ENCODE measurements around the gene ITM2B. TPM values are rescaled to one million over a fixed set of nuclear protein-coding genes. Genes with fewer than 3 reads are reported as not detected.

ITM2B gene
- total RNA-seq, 2 experiments from 2014 or later = 87.6 to 92.6 TPM

DNA sequence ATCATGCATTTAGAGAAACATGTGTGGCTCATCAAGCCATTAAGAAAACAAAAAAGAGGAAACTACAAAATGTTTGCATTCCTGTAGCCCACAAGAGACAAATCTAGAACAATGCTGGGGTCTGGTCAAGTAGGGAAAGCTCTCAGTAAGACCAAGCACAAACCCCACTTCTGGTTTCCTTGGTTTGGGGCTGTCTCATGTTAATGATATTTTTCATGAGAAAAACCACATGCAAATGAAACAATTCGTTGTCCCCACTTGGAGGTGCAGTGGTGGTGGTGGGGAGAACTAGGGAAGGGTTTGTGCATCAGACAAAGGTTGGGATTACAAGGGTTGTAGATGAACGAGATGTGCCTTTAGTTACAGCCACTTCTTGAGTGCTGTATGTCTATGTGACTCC, 63.5 kb downstream of the ITM2B start:
- Mint-ChIP-seq H3K27me3 (no peaks in the 10 kb centered on the region), H3K9me3 (no peaks in the 10 kb centered on the region), H3K36me3 (peaks cover 2% of the 10 kb centered on the region), H3K4me1 (ENCODE audit: low read depth) (no peaks in the 10 kb centered on the region), H3K27ac (no peak overlapping the region), H3K4me3 (no peak overlapping the region)
- ChIA-PET CTCF (no interaction called here), POLR2A (no interaction called here)
- DNase-seq = no peak
- intact Hi-C loops (cut with micrococcal nuclease) = no loop called here

DNA sequence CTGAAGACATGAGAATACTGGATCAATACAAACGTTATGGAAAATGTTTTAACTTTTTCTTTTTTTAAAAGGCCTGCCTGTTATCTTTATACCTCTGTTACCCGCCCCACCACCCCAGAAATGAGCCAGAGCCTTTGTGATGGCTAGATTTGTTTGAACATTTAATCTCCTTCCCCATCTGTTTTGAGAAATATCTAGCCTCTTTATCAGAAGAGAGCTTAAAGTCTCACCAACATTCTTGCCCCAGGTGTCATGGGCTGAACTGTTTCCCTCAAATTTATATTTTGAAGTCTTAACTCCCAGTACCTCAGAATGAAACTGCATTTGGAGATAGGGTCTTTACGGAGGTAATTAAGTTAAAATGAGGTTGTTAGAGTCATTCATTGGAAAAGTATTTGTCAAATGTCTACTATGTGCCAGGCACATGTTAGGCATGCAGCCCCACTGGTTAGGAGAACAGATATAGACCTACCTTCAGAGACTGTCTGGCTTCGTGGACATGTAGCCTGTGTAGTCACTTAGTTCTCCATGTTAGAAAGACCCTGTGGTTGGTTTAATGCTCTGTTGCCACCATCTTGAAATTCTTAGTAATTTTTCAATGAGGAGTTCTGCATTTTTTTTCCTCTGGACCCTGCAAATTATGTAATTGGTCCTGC, 64.3 kb downstream of the ITM2B start:
- ChIA-PET CTCF (no interaction called here), POLR2A (no interaction called here)
- Mint-ChIP-seq H3K27ac (no peak overlapping the region), H3K9me3 (no peaks in the 10 kb centered on the region), H3K36me3 (peaks cover 2% of the 10 kb centered on the region), H3K4me1 (ENCODE audit: low read depth) (peaks cover under 1% of the 10 kb centered on the region), H3K27me3 (no peaks in the 10 kb centered on the region), H3K4me3 (no peak overlapping the region)
- no peak for DNase-seq
- intact Hi-C loops (cut with micrococcal nuclease) = no loop called here

DNA sequence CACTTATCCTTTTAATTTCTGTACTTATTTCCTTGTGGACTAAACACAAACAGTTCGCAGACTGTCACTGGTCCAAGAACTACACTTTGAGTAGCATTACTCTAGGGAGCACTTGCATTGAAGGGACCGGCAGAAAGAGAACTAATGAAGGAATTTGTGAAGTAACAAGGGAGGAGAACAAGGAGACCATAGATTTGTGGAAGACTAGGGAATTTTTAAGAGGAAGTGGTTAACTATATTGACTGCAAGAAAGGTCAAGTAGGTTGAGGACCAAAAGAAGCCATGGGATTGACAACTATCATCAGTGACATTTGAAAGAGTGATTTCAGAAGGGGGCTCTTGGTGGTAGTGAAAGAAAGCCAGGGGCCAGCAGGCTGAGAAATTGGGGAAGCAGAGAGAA, 66.6 kb downstream of the ITM2B start:
- no peaks in the 10 kb centered on the region for H3K27me3 Mint-ChIP-seq
- H3K27ac Mint-ChIP-seq = no peak overlapping the region
- ChIA-PET CTCF (no interaction called here), POLR2A (no interaction called here)
- DNase-seq = no peak
- H3K9me3 Mint-ChIP-seq = no peaks in the 10 kb centered on the region
- intact Hi-C loops (cut with micrococcal nuclease) = no loop called here
- H3K4me1 Mint-ChIP-seq (ENCODE audit: low read depth) = peaks cover 8% of the 10 kb centered on the region
- peaks cover 7% of the 10 kb centered on the region for H3K36me3 Mint-ChIP-seq
- no peak overlapping the region for H3K4me3 Mint-ChIP-seq

DNA sequence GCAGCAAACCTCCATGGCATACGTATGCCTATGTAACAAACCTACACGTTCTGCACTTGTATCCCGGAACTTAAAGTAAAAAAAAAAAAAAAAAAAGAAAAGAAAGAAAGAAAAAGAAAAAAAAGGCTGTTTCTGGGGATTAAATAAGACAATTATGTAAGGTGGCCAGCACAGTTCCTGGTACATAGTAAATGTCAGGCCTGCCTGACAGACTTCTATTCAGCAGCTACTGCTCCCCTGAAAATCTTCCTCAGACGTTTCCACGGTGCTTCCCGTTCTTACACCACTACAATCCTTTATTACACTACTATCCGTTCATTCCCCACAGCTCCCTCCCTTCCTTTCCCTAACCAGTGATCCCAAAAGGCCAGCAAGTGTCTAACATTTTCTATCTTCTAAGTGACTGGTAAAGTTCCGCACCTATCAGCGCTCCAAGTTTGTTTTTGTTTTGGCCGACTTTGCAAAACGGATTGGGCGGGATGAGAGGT, 69.9 kb downstream of the ITM2B start:
- H3K4me3 Mint-ChIP-seq = peak overlapping the region; percentile 97
- H3K9me3 Mint-ChIP-seq = no peaks in the 10 kb centered on the region
- POLR2A ChIA-PET = interaction anchor here (0.9 kb wide), 2 partner anchors 17 to 266 kb away, joined by 3 to 4 read pairs; partner anchors contain the start of gene NUDT15
- peaks cover 25% of the 10 kb centered on the region for H3K4me1 Mint-ChIP-seq (ENCODE audit: low read depth)
- peak overlapping the region; percentile 93 for H3K27ac Mint-ChIP-seq
- DNase-seq = no peak
- intact Hi-C loops (cut with micrococcal nuclease) = loop anchor here (1.0 to 2.0 kb wide), 5 partner anchors 36 to 266 kb away; partner anchors contain the start of genes MED4 and NUDT15
- H3K36me3 Mint-ChIP-seq = peaks cover 15% of the 10 kb centered on the region
- CTCF ChIA-PET = interaction anchor here (0.9 to 2.0 kb wide), 3 partner anchors 208 to 265 kb away, joined by 3 to 8 read pairs (median 5); partner anchors contain the start of gene MED4
- H3K27me3 Mint-ChIP-seq = no peaks in the 10 kb centered on the region

DNA sequence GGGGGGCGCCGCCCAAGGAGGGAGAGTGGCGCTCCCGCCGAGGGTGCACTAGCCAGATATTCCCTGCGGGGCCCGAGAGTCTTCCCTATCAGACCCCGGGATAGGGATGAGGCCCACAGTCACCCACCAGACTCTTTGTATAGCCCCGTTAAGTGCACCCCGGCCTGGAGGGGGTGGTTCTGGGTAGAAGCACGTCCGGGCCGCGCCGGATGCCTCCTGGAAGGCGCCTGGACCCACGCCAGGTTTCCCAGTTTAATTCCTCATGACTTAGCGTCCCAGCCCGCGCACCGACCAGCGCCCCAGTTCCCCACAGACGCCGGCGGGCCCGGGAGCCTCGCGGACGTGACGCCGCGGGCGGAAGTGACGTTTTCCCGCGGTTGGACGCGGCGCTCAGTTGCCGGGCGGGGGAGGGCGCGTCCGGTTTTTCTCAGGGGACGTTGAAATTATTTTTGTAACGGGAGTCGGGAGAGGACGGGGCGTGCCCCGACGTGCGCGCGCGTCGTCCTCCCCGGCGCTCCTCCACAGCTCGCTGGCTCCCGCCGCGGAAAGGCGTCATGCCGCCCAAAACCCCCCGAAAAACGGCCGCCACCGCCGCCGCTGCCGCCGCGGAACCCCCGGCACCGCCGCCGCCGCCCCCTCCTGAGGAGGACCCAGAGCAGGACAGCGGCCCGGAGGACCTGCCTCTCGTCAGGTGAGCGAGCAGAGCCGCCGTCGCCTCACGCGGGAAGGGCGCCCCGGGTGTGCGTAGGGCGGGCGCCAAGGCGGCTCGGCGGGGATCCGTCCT, 70.5 kb downstream of the ITM2B start, which contains the start of gene RB1:
Gene RB1, plus strand, starts transcription at position 393 of the 784 bp plus-strand sequence. Its CDS starts 162 bp downstream, at position 555.
- intact Hi-C loops (cut with micrococcal nuclease) = loop anchor here (1.0 to 2.0 kb wide), 7 partner anchors 37 to 266 kb away; partner anchors contain the start of genes MED4 and NUDT15
- peaks cover 16% of the 10 kb centered on the region for H3K36me3 Mint-ChIP-seq
- no peaks in the 10 kb centered on the region for H3K9me3 Mint-ChIP-seq
- H3K4me1 Mint-ChIP-seq (ENCODE audit: low read depth) = peaks cover 27% of the 10 kb centered on the region
- CTCF ChIA-PET = interaction anchor here (0.6 to 1.8 kb wide), 3 partner anchors 12 to 277 kb away, joined by 3 to 7 read pairs (median 3); no protein-coding TSS in a partner anchor
- POLR2A ChIA-PET = interaction anchor here (0.6 to 1.5 kb wide), 7 partner anchors 17 to 266 kb away, joined by 3 to 5 read pairs (median 3); partner anchors contain the start of genes ITM2B, MED4, NUDT15 and RCBTB2
- H3K27me3 Mint-ChIP-seq = no peaks in the 10 kb centered on the region
- H3K27ac Mint-ChIP-seq = peak within 1 kb of the TSS; percentile 93
- H3K4me3 Mint-ChIP-seq = peak within 1 kb of the TSS; percentile 97
- DNase-seq = peak; percentile 94

DNA sequence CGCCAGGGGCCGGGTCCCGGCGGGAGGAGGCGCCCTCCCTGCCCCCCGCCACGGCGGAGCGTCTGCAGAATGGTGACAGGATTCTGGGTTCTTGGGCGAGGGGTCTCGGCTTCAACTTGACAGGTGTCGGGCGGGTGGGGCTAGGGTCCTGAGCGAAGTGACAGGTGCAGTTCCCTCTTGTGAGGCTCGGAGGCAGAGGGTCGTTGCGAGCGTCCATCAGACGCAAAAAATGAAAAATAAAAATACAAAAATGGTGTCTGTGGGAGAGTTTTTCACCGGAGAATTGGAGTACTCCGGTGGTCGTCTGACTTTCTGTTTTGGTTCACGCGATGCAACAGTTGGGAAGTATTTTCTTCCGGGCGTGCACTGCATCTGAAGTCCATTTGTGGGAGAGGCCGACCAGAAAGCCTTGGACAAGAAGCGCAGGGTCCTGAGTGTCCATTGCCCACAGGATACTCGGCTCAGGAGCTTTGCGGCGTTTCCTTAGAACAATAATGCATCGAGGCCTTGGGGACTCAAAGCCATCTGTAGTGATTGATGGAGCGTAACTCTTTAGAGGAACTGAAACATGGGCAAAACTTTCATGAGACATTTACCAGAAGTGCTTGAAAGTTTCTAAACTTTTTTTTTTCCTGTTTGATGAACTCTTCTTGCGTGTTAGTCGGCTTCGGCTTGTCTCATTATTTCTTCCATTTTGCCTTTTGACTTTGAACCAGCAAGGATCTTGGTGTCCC, 71.3 kb downstream of the ITM2B start:
- POLR2A ChIA-PET = interaction anchor here (0.6 to 1.5 kb wide), 7 partner anchors 70 to 271 kb away, joined by 3 to 5 read pairs (median 4); partner anchors contain the start of genes ITM2B, MED4, NUDT15 and RCBTB2
- CTCF ChIA-PET = interaction anchor here (0.6 to 1.8 kb wide), 4 partner anchors 13 to 276 kb away, joined by 3 to 7 read pairs (median 4); partner anchors contain the start of gene MED4
- Mint-ChIP-seq H3K4me3 (peak overlapping the region; percentile 97), H3K27ac (peak overlapping the region; percentile 93), H3K36me3 (peaks cover 17% of the 10 kb centered on the region), H3K4me1 (ENCODE audit: low read depth) (peaks cover 29% of the 10 kb centered on the region), H3K27me3 (no peaks in the 10 kb centered on the region), H3K9me3 (no peaks in the 10 kb centered on the region)
- intact Hi-C loops (cut with micrococcal nuclease) = loop anchor here (1.0 to 2.0 kb wide), 2 partner anchors 98 to 148 kb away; no protein-coding TSS in a partner anchor
- DNase-seq = peak; percentile 45

DNA sequence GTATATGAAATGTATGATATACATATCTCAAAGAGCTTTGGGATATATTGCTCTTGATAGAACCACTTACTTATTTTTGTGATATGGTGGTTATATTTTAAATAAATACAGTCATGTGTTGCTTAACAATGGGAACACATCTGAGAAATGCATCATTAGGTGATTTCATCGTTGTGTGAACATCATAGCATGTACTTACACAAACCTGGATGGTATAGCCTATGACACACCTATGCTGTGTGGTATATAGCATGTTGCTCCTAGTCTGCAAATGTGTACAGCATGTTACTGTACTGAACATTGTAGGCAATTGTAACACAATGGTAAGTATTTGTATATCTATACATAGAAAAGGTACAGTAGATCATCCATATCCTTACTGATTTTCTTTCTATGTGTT, 78.2 kb downstream of the ITM2B start:
- peaks cover 43% of the 10 kb centered on the region for H3K4me1 Mint-ChIP-seq (ENCODE audit: low read depth)
- H3K9me3 Mint-ChIP-seq = no peaks in the 10 kb centered on the region
- POLR2A ChIA-PET = no interaction called here
- intact Hi-C loops (cut with micrococcal nuclease) = no loop called here
- H3K27ac Mint-ChIP-seq = no peak overlapping the region
- no peak overlapping the region for H3K4me3 Mint-ChIP-seq
- peaks cover 14% of the 10 kb centered on the region for H3K36me3 Mint-ChIP-seq
- no peak for DNase-seq
- CTCF ChIA-PET = interaction anchor here (1.7 to 2.1 kb wide), 2 partner anchors 23 to 78 kb away, joined by 4 read pairs; partner anchors contain the start of gene ITM2B
- no peaks in the 10 kb centered on the region for H3K27me3 Mint-ChIP-seq

DNA sequence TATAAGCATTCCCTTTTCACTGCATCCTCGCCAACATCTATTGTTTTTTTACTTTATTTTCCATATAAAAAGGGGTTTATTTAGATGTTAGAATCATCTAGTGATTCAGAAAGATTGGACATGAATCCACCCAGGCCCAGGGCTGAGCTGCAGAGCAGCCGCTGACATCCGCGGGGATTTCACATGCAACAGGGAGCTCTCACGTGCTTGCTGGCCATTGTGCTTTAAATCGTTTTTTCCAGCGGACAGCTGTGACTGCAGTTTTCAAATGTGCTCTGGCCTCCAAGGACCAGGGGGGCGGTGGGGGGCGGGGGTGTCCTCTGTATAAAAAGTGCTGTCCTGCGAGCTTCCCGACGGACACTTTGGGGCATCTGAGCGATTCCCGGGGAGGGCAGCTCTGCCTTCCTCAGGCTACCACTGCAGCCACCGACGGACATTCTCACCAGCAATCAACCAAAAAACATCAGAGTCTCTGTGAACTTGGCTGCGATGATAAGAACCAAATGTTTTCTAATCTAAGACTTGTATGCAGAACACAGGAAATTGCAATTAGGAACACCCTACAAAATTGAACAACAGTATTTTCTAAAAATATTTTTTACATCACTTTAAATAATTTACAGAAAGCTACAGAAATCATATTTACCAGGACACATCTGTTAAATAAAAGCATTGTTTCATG, 83.1 kb downstream of the ITM2B start:
- no peak overlapping the region for H3K27ac Mint-ChIP-seq
- intact Hi-C loops (cut with micrococcal nuclease) = no loop called here
- peaks cover 24% of the 10 kb centered on the region for H3K36me3 Mint-ChIP-seq
- ChIA-PET CTCF (interaction anchor here (0.6 to 1.2 kb wide), 3 partner anchors 17 to 265 kb away, joined by 3 to 4 read pairs (median 3); no protein-coding TSS in a partner anchor), POLR2A (no interaction called here)
- no peaks in the 10 kb centered on the region for H3K9me3 Mint-ChIP-seq
- no peak for DNase-seq
- H3K27me3 Mint-ChIP-seq = no peaks in the 10 kb centered on the region
- H3K4me1 Mint-ChIP-seq (ENCODE audit: low read depth) = peaks cover 28% of the 10 kb centered on the region
- H3K4me3 Mint-ChIP-seq = no peak overlapping the region

DNA sequence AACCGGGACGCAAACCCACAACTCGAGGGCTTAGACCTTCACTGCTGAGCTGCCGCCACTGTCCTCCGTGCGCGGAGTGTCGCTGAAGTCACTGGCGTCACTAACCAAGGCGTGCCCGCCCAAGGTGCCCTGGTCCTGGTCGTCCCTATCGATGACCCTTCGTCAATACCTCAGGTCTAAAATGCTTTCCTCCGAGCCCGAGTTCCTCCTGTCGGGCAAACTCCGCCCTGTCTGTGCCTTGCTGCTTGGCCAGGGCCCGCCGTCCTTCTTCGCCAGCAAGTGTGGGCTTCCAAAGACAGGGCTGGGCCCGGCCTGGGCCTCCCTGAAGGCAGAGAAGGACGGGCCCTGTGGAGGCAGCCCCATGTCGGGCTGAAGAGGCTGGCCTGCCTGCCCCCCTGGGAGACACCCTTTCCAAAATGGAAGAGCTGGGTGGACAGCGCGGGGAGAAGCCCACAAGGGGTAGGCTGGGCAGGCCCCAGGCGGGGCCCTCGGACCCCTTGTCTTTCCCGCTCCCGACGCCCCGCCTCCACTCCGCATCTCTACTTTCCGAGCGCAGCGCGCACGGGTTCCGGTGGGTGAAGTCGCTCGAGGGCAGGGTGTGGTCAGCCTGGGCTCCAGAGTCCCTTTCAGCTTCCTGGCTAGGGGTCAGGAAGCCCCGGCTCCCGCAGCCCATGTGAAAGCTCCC, 84.0 kb downstream of the ITM2B start:
- CTCF ChIA-PET = interaction anchor here (1.2 kb wide), 1 partner anchor 16 kb away, joined by 3 read pairs; no protein-coding TSS in a partner anchor
- Mint-ChIP-seq H3K27me3 (no peaks in the 10 kb centered on the region), H3K27ac (no peak overlapping the region), H3K4me3 (no peak overlapping the region), H3K36me3 (peaks cover 28% of the 10 kb centered on the region), H3K9me3 (peaks cover 2% of the 10 kb centered on the region), H3K4me1 (ENCODE audit: low read depth) (peaks cover 30% of the 10 kb centered on the region)
- POLR2A ChIA-PET = no interaction called here
- DNase-seq = no peak
- intact Hi-C loops (cut with micrococcal nuclease) = no loop called here

DNA sequence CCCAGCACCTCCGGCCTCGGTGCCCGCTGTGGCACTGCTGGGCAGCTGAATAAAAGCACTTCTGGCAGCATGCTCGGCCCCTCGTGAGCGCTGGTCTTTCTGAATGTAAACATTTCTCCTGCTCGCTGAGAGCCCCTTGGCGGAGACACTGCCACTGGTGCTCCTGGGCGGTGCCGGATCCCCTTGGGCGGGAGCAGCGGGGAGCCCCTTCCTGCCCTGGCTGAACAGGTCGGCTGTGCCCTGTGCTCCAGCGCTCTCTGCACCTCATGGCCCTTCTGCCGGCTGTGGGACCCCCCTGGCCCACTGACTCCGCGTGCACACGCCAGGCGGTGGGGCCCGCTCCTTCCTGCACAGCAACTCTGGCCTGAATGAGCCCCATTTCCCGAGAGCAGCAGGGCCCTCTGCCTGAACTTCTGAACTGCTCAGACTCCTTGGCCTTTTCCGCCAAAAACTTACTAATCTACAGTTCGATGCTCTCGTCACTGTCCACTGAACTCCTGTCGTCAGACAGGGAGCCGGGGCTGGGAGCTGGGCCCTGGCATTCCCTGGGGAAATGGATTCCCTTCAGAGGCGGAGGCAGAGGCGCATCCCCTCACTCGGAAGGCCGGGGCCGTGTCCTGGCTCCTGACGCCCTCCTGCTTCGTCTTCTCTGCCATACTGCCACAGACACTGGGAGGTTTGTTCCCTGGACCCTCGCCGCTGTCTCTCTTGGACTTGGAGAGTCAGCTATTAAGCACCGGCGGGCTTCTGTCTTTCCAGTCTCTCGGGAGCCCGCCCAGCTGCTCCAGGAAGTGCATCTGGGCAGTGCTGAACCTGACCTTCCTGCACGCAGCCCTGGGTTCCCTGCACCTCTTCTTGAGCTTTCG, 84.7 kb downstream of the ITM2B start:
- POLR2A ChIA-PET = no interaction called here
- H3K4me3 Mint-ChIP-seq = no peak overlapping the region

More for the DNA sequence above, 84.7 kb downstream of the ITM2B start:
- no peak overlapping the region for H3K27ac Mint-ChIP-seq
- H3K36me3 Mint-ChIP-seq = peaks cover 29% of the 10 kb centered on the region
- intact Hi-C loops (cut with micrococcal nuclease) = no loop called here
- peaks cover 27% of the 10 kb centered on the region for H3K4me1 Mint-ChIP-seq (ENCODE audit: low read depth)
- CTCF ChIA-PET = interaction anchor here (1.9 kb wide), 1 partner anchor 262 kb away, joined by 8 read pairs; no protein-coding TSS in a partner anchor
- H3K27me3 Mint-ChIP-seq = no peaks in the 10 kb centered on the region
- peaks cover 9% of the 10 kb centered on the region for H3K9me3 Mint-ChIP-seq
- DNase-seq = no peak

All from activated CD4-positive, alpha-beta memory T cell treated with anti-CD3 and anti-CD28 coated beads for 36 hours (primary cell).